HUES6 (cell line): ENCODE data around the gene EIF2AK3.
A peak's percentile ranks its signal among the peaks of the same experiment; 100 is the strongest.

ENCODE experiments used
- H3K27ac ChIP-seq: 2 replicates; pipeline ENCODE4 v1.7.0; 2013; ENCODE audit warnings: low read depth, mild to moderate bottlenecking, low read length, inconsistent platforms
- H3K27me3 ChIP-seq: 2 replicates; pipeline ENCODE4 v1.6.1; 2013; ENCODE audit warnings: low read length; ENCODE audit not compliant: control insufficient read depth, insufficient read depth
- H3K36me3 ChIP-seq: 2 replicates; pipeline ENCODE4 v1.6.1; 2013; ENCODE audit warnings: low read length; ENCODE audit not compliant: control insufficient read depth, insufficient read depth
- H3K4me1 ChIP-seq: 2 replicates; pipeline ENCODE4 v1.6.1; 2013; ENCODE audit warnings: low read length; ENCODE audit not compliant: control insufficient read depth, insufficient read depth
- H3K4me3 ChIP-seq: 2 replicates; pipeline ENCODE4 v1.5.1; 2013; ENCODE audit warnings: low read depth, low read length
- H3K9ac ChIP-seq: one replicate; pipeline ENCODE4 v1.6.1; 2013; ENCODE audit warnings: mild to moderate bottlenecking, low read length
- H3K9me3 ChIP-seq: 2 replicates; pipeline ENCODE4 v1.6.1; 2013; ENCODE audit warnings: low read depth, low read length; ENCODE audit not compliant: control insufficient read depth, insufficient read depth

EIF2AK3 gene

DNA sequence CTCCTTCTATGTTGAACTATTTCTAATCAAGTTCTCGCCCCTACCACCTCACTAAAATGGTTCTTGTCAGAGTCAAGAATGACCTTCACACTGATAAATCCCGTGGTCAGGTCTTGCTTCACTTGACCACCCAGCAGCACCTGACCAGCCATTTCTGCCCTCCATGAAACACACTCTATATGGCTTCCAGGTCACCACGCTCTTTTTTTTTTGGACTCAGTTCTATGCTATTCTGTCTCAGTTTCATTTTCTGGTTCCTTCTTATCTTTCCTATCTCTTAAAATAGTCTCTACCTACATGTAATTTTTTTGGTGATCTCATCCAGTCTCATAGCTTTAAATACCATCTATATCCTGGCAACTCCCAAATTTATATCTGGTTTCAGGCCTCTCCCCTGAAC lies 11.4 kb downstream of the EIF2AK3 start:
- Histone ChIP-seq H3K9ac (no peak overlapping the region), H3K36me3 (peaks cover 12% of the 10 kb centered on the region; the same call in 1 of the 2 replicates), H3K9me3 (no peaks in the 10 kb centered on the region), H3K27ac (no peak overlapping the region), H3K27me3 (no peaks in the 10 kb centered on the region), H3K4me1 (no peaks in the 10 kb centered on the region), H3K4me3 (no peak overlapping the region)

DNA sequence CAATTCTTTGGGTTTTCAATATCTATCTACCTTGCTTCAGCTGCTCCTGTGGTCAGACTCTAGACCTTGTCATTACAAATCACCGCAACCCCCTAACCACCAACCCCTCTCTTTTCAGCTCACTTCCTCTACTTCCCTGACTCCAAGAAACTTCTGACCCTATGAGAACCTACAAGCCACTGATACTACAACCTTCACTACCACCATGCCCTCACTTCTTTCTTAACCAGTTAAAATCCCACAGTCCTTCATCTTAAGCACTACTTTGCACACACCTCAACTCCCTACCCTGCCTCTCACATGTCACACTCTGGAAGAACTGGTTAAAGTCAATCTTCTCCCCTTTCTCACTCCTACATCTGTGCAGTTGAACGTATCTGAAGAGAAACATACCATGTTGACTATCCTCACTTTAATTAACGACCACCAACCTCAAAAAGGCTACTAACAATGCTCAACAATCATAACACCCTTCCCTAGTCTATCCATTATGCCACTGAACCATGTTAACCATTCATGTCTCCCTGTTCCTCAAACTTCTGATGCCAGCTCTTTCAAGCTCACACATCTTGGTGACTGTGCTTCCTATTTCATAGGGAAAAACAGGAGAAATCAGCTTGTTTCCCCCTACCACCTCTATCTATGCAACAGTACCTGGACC lies 12.6 kb downstream of the EIF2AK3 start:
- Histone ChIP-seq H3K9ac (no peak overlapping the region), H3K27me3 (no peaks in the 10 kb centered on the region), H3K4me1 (no peaks in the 10 kb centered on the region), H3K9me3 (no peaks in the 10 kb centered on the region), H3K36me3 (peaks cover 12% of the 10 kb centered on the region; the same call in 1 of the 2 replicates), H3K4me3 (no peak overlapping the region), H3K27ac (no peak overlapping the region)

DNA sequence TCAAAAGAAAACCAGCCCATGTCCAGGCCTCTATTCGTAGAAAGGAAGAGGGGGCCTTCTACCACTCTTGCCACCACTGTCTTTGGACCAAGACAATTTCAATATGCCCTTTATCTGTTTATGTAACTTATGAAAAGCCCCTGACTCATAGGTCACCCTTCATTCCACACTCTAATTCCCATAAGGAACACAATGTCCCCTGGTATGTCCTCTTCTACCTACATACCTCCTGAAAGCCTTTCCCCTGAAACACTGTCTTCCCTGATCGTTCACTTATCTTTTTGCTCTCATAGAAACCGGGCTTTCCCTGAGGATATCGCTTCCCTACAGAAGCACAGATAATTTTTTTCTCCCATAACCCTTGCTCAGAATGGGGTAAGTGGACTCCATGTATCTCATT lies 13.3 kb downstream of the EIF2AK3 start:
- Histone ChIP-seq H3K4me3 (no peak overlapping the region), H3K36me3 (peaks cover 12% of the 10 kb centered on the region; the same call in 1 of the 2 replicates), H3K27ac (no peak overlapping the region), H3K27me3 (no peaks in the 10 kb centered on the region), H3K9me3 (no peaks in the 10 kb centered on the region), H3K9ac (no peak overlapping the region), H3K4me1 (no peaks in the 10 kb centered on the region)

DNA sequence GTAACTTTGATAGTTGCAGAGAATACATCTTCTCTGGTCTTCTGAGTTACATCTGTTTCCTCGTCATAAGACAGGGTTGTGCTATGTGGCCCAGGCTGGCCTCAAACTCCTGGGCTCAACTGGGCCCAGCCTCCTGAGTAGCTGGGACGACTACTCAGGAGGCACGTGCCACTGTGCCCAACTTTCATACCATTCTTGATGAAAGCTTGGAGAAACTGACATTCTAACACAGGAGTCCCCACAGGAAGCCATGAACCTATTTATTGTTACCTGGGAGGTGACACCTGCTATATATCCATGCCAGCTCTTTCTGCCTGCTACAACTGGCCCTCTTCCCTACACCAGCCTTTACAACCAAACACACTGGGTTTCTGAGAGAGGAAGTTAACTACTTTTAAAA lies 19.1 kb downstream of the EIF2AK3 start:
- Histone ChIP-seq H3K27me3 (no peaks in the 10 kb centered on the region), H3K9ac (no peak overlapping the region), H3K4me1 (peaks cover 4% of the 10 kb centered on the region), H3K9me3 (no peaks in the 10 kb centered on the region), H3K4me3 (no peak overlapping the region), H3K36me3 (peaks cover 10% of the 10 kb centered on the region; the same call in 1 of the 2 replicates), H3K27ac (no peak overlapping the region)

DNA sequence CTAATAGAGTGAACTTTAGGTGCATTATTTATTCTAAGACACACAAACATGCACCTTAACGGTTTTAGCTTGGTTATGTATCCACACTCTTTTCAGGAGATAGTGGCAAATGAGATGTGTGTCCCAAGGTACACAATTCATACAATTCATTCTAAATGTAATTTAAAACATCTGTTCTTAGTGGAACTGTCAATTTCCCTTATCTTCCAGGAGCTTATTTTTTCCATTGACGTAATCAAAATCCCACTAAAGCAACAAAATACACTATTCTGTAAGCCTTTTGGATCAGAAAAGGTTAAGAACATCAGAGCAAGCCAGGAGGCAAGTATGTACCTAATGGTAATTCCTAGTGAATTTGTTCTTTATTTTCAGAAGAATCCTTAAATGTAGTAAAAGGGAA lies 19.8 kb downstream of the EIF2AK3 start:
- H3K4me1 ChIP-seq: peaks cover 12% of the 10 kb centered on the region
- no peaks in the 10 kb centered on the region for H3K9me3 ChIP-seq
- no peak overlapping the region for H3K27ac ChIP-seq
- H3K4me3 ChIP-seq: no peak overlapping the region
- no peaks in the 10 kb centered on the region for H3K27me3 ChIP-seq
- peaks cover 10% of the 10 kb centered on the region; the same call in 1 of the 2 replicates for H3K36me3 ChIP-seq
- no peak overlapping the region for H3K9ac ChIP-seq

DNA sequence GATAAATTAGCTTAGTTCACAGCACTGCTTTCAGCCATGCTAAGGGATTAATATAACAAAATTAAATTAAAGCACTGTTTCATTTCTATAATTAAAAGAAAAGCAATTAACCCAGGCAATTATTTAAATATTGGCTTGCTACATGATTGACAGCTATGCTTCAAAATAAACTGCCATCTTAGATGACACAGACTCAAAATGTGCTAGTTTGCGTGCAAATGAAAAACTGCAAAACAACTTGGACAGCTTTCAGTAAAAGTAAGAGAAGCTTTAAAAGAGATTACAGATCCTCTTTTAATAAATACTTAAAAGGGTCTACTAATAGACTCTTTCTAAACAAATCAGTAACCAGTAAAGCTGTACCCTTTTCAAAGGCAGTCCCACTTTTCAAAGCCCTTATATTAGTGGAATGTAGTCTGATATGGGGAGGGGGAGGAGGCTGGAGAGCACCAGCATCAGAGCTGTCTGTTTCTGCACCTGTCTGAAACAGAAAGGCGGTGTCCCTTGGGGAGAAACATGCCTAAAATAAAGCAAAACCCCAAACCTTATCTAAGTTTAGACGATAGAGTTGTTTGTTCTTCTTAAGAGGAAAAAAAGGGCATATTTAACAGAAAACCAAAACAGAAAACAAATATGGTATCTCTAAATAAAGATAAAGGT lies 20.8 kb downstream of the EIF2AK3 start:
- H3K9me3 ChIP-seq: no peaks in the 10 kb centered on the region
- H3K27ac ChIP-seq: no peak overlapping the region
- H3K9ac ChIP-seq: no peak overlapping the region
- H3K27me3 ChIP-seq: no peaks in the 10 kb centered on the region
- no peak overlapping the region for H3K4me3 ChIP-seq
- H3K4me1 ChIP-seq: peaks cover 18% of the 10 kb centered on the region
- peaks cover 4% of the 10 kb centered on the region; the same call in 1 of the 2 replicates for H3K36me3 ChIP-seq

DNA sequence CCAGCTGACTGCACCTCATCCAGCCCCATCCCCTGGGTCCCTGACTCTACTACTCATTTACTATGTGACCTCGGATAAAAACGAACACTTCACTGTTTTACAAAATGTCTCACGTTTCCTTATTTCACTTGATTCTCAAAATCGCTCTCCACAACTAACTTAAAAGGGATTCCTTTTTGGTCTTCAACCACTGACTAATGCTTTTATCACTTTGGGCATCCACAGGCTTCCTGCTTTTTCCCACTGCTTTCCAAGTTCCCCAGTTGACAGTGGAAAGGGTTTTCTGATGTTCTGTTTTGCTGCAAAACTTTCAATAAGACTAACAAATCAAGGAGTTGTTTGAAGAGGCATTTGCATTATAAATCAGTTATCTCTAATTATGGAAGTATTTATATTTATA lies 24.1 kb downstream of the EIF2AK3 start:
- Histone ChIP-seq H3K27me3 (no peaks in the 10 kb centered on the region), H3K4me3 (no peak overlapping the region), H3K4me1 (peaks cover 38% of the 10 kb centered on the region), H3K9ac (no peak overlapping the region), H3K27ac (no peak overlapping the region), H3K9me3 (no peaks in the 10 kb centered on the region), H3K36me3 (no peaks in the 10 kb centered on the region)

DNA sequence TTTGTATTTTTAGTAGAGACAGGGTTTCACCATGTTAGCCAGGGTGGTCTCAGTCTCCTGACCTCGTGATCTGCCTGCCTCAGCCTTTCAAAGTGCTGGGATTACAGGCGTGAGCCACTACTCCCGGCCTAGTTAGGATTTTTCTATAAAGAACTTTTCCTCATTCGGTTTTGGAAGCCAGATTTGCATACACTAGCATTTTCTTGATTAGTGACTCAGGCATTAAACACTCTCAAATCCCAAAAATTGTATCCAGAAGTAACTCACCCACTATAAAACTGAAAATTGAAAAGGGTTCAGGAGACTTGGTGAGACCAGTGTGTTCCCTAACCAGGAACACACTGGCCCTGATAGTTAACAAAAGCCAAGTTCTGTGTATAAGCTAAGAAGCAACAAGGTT lies 25.2 kb downstream of the EIF2AK3 start:
- Histone ChIP-seq H3K27ac (peak overlapping the region; percentile 56; the same call in 1 of the 2 replicates), H3K4me1 (peaks cover 38% of the 10 kb centered on the region), H3K4me3 (no peak overlapping the region), H3K9me3 (no peaks in the 10 kb centered on the region), H3K27me3 (no peaks in the 10 kb centered on the region), H3K9ac (no peak overlapping the region), H3K36me3 (no peaks in the 10 kb centered on the region)

DNA sequence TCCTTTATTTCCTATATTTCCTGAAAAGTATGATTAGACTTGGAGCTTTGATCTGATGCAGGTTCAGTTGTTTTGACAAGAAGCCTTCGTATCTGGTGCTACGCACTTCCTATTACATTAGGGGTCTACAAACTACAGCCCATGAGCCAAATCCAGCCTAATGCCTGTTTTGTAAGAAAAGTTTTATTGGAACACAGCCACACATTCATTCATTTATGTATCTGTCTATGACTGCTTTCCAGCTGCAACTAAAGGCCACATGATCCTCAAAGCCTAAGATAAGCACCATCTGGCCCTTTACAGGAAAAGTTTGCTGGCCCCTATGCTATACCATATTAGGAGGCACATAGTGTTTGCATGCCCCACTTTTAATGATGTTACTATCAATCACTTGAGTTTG lies 26.0 kb downstream of the EIF2AK3 start:
- Histone ChIP-seq H3K9me3 (no peaks in the 10 kb centered on the region), H3K27ac (peak overlapping the region; percentile 84), H3K9ac (peak overlapping the region; percentile 1), H3K4me1 (peaks cover 38% of the 10 kb centered on the region), H3K36me3 (no peaks in the 10 kb centered on the region), H3K4me3 (no peak overlapping the region), H3K27me3 (no peaks in the 10 kb centered on the region)

- H3K27ac ChIP-seq: peak overlapping the region; percentile 84; the same call in 1 of the 2 replicates
- H3K9ac ChIP-seq: no peak overlapping the region
- H3K9me3 ChIP-seq: no peaks in the 10 kb centered on the region
- H3K4me3 ChIP-seq: no peak overlapping the region
- no peaks in the 10 kb centered on the region for H3K36me3 ChIP-seq
- no peaks in the 10 kb centered on the region for H3K27me3 ChIP-seq
- peaks cover 38% of the 10 kb centered on the region for H3K4me1 ChIP-seq
Observed at GRCh38 chr2:88600038-88600465, 27.2 kb downstream of the EIF2AK3 start.

GRCh38 chr2:88599527-88599926 lies 27.7 kb downstream of the EIF2AK3 start:
- Histone ChIP-seq H3K9ac (no peak overlapping the region), H3K36me3 (no peaks in the 10 kb centered on the region), H3K4me3 (no peak overlapping the region), H3K27ac (peak overlapping the region; percentile 60; the same call in 1 of the 2 replicates), H3K4me1 (peaks cover 38% of the 10 kb centered on the region), H3K27me3 (no peaks in the 10 kb centered on the region), H3K9me3 (no peaks in the 10 kb centered on the region)
